Keratinocyte (primary cell): ENCODE measurements around the gene ZBED4. TPM values are rescaled to one million over a fixed set of nuclear protein-coding genes. Genes with fewer than 3 reads are reported as not detected.

Experiments
- DNase-seq: peaks from one replicate; pipeline ENCODE4 v3.0.0-alpha.2; 2011; ENCODE audit warnings: low read depth, missing footprints, low spot score
- FAIRE-seq: peaks from 2 replicates; lab custom pipeline; 2011; peaks lifted over from hg19 to GRCh38; lab: Jason Lieb, UNC
- H2AFZ ChIP-seq: 2 replicates; pipeline ENCODE4 v1.6.0; 2012; ENCODE audit warnings: low read length, control low read depth, inconsistent platforms; ENCODE audit not compliant: control insufficient read depth
- H3K27ac ChIP-seq: 2 replicates; pipeline ENCODE4 v1.5.1; 2011; ENCODE audit warnings: low read length; ENCODE audit not compliant: control insufficient read depth, insufficient read depth
- H3K27me3 ChIP-seq: 3 replicates; pipeline ENCODE4 v1.6.0; 2011; ENCODE audit warnings: low read length; ENCODE audit not compliant: control insufficient read depth, insufficient read depth; ENCODE audit errors: extremely low read depth
- H3K36me3 ChIP-seq, 2 experiments: 2 replicates in 1 of 2; 3 replicates in 1 of 2; pipeline ENCODE4 v1.5.1; 2011; ENCODE audit warnings: low read length in 2 of 2, mild to moderate bottlenecking in 1 of 2; ENCODE audit not compliant: control insufficient read depth in 2 of 2, insufficient read depth in 2 of 2; ENCODE audit errors: extremely low read depth in 1 of 2
- H3K4me1 ChIP-seq: 3 replicates; pipeline ENCODE4 v1.5.1; 2011; ENCODE audit warnings: low read length; ENCODE audit not compliant: control insufficient read depth, insufficient read depth; ENCODE audit errors: extremely low read depth
- H3K4me2 ChIP-seq: 3 replicates; pipeline ENCODE4 v1.6.0; 2011; ENCODE audit warnings: low read depth, low read length; ENCODE audit not compliant: control insufficient read depth, insufficient read depth; ENCODE audit errors: extremely low read depth
- H3K4me3 ChIP-seq, 3 experiments: fragments of 200-600 bp in 1 of 3; sonication (generic) in 1 of 3; 2 replicates in 2 of 3; 3 replicates in 1 of 3; pipeline ENCODE4 v1.5.1; 2011 to 2016; ENCODE audit warnings: low read length in 3 of 3, mild to moderate bottlenecking in 3 of 3, control low read depth in 2 of 3, inconsistent platforms in 1 of 3, low read depth in 1 of 3, mixed read lengths in 1 of 3, mixed run types in 1 of 3, moderate library complexity in 1 of 3; ENCODE audit not compliant: control insufficient read depth in 2 of 3, insufficient read depth in 2 of 3; ENCODE audit errors: extremely low read depth in 1 of 3
- H3K79me2 ChIP-seq: 2 replicates; pipeline ENCODE4 v1.6.0; 2012; ENCODE audit warnings: low read length; ENCODE audit not compliant: control insufficient read depth, insufficient read depth
- H3K9ac ChIP-seq: 3 replicates; pipeline ENCODE4 v1.6.0; 2011; ENCODE audit warnings: low read length; ENCODE audit not compliant: control insufficient read depth, insufficient read depth; ENCODE audit errors: extremely low read depth
- H3K9me1 ChIP-seq: 3 replicates; pipeline ENCODE4 v1.6.0; 2011; ENCODE audit warnings: low read length; ENCODE audit not compliant: control insufficient read depth, insufficient read depth; ENCODE audit errors: extremely low read depth
- H3K9me3 ChIP-seq: 2 replicates; pipeline ENCODE4 v1.5.1; 2012; ENCODE audit warnings: low read depth, low read length; ENCODE audit not compliant: control insufficient read depth
- H4K20me1 ChIP-seq: 3 replicates; pipeline ENCODE4 v1.6.0; 2011; ENCODE audit warnings: low read length; ENCODE audit not compliant: control insufficient read depth, insufficient read depth; ENCODE audit errors: extremely low read depth
- CTCF ChIP-seq, 3 experiments: IDR thresholded peaks in 1 of 3; conservative IDR thresholded peaks in 1 of 3; optimal IDR thresholded peaks in 1 of 3; 2 replicates in 2 of 3; 3 replicates in 1 of 3; pipeline versions ENCODE3 to v1.5.1; 2011; ENCODE audit warnings: low read length in 3 of 3, mild to moderate bottlenecking in 3 of 3, moderate library complexity in 2 of 3, control low read depth in 1 of 3, inconsistent platforms in 1 of 3; ENCODE audit not compliant: insufficient read depth in 2 of 3; ENCODE audit errors: extremely low read depth in 1 of 3
- EZH2 ChIP-seq: IDR thresholded peaks from one replicate; pipeline ENCODE4 v1.6.1; 2012; ENCODE audit warnings: inconsistent platforms, mild to moderate bottlenecking, low read length, moderate library complexity
- dilution Hi-C: fragments of 300-500 bp; cut with MboI; formaldehyde crosslinking; loops from one replicate; pipeline ENCODE4 v1.7.0; 2020; ENCODE audit warnings: low sequenced_read_pairs; ENCODE audit not compliant: extremely low pct_ligation_motif_present
- polyA plus RNA-seq, 5 experiments: library from polyadenylated mRNA; depleted of rRNA in 3 of 5; stranded (reverse) in 3 of 5; stranded (forward) in 1 of 5; unstranded in 1 of 5; fragments of >200 nt; gene quantifications; 1 replicate in 1 of 5; 2 replicates in 3 of 5; 3 replicates in 1 of 5; pipeline versions ENCODE4 v1.2.1 to v1.2.3, GENCODE V29; 2011 to 2012; ENCODE audit warnings: missing spikeins in 2 of 5, low read depth in 1 of 5, low replicate concordance in 1 of 5

ZBED4 gene
- polyA plus RNA-seq, 1 donor (not counting 4 experiments of a cell fraction or from before 2014, with no cell fraction given) = 7.1 TPM

DNA sequence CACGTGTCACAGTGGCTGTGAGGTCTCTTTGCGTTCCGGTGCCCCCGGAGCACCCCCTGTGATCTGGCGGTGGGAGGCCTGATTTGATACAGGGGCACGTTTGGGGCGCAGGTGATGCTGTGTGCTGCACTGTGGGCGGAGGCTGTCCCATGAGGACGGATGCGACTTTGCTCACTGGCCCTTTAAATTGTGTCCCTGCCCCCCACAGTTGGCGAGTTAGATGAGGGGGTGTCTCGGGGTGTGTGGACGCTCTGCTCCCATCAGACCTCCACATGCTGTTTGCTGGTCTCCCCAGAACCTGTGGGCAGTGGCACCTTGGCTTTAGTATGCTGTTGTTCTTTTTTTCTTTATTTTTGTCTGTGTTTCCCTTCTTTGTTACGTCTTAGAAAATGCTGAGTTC, 5.2 kb downstream of the ZBED4 start:
- H3K4me1 ChIP-seq = peaks cover 13% of the 10 kb centered on the region
- H3K27me3 ChIP-seq = no peaks in the 10 kb centered on the region
- no peak overlapping the region for H3K27ac ChIP-seq
- dilution Hi-C loops = no loop called here
- H3K4me2 ChIP-seq = no peak overlapping the region
- peaks cover 93% of the 10 kb centered on the region for H3K79me2 ChIP-seq
- peaks cover 1 to 4% of the 10 kb centered on the region in 2 experiments for H3K36me3 ChIP-seq
- H4K20me1 ChIP-seq = peaks cover 13% of the 10 kb centered on the region
- no peak for FAIRE-seq
- H2AFZ ChIP-seq = no peak overlapping the region
- H3K9me3 ChIP-seq = no peaks in the 10 kb centered on the region
- H3K4me3 ChIP-seq = no peak overlapping the region
- no peak for DNase-seq
- H3K9me1 ChIP-seq = peaks cover 7% of the 10 kb centered on the region
- TF ChIP-seq CTCF (optimal IDR thresholded peaks at IDR 0.05 in 1 of 3, IDR thresholded peaks at IDR 0.05 in 1 of 3, conservative IDR thresholded peaks at IDR 0.05 in 1 of 3; ENCODE audit: extremely low read depth in 1 of 3, insufficient read depth in 2 of 3, low read length in 3 of 3) (no peak), EZH2 (no peak)
- no peak overlapping the region for H3K9ac ChIP-seq

GRCh38 chr22:49861642-49862495, 8.2 kb downstream of the ZBED4 start:
- peaks cover 11% of the 10 kb centered on the region for H4K20me1 ChIP-seq
- H3K9me3 ChIP-seq = peaks cover 5% of the 10 kb centered on the region
- no peak overlapping the region for H2AFZ ChIP-seq
- H3K27ac ChIP-seq = no peak overlapping the region
- H3K36me3 ChIP-seq = peaks cover 0 to 7% of the 10 kb centered on the region in 2 experiments
- no peaks in the 10 kb centered on the region for H3K9me1 ChIP-seq
- peaks cover 95% of the 10 kb centered on the region for H3K79me2 ChIP-seq
- TF ChIP-seq EZH2 (no peak), CTCF (optimal IDR thresholded peaks at IDR 0.05 in 1 of 3, IDR thresholded peaks at IDR 0.05 in 1 of 3, conservative IDR thresholded peaks at IDR 0.05 in 1 of 3; ENCODE audit: extremely low read depth in 1 of 3, insufficient read depth in 2 of 3, low read length in 3 of 3) (no peak)
- no peak for DNase-seq
- no peaks in the 10 kb centered on the region for H3K27me3 ChIP-seq
- dilution Hi-C loops = no loop called here
- H3K4me2 ChIP-seq = no peak overlapping the region
- FAIRE-seq = no peak
- H3K4me3 ChIP-seq = no peak overlapping the region
- H3K9ac ChIP-seq = no peak overlapping the region
- no peaks in the 10 kb centered on the region for H3K4me1 ChIP-seq
